B cell (primary cell): ENCODE data around the gene PMPCA. TPM values are rescaled to one million over a fixed set of nuclear protein-coding genes. Genes with fewer than 3 reads are reported as not detected.

Source experiments
- ATAC-seq: fragments of 200-7000 bp; cut with Tn5 transposase; one replicate; pipeline ENCODE4 v1.10.0; 2021; ENCODE audit warnings: low read depth, mild to moderate bottlenecking, moderate number of reproducible peaks, moderate library complexity
- CTCF ChIA-PET: fragments of 350-600 bp; sonication (Branson Sonifier 250); formaldehyde crosslinking; loops from one replicate; lab custom pipeline; 2021; ENCODE audit warnings: antibody characterized with exemption, inconsistent platforms; lab: Charles Lee
- POLR2A ChIA-PET: fragments of 350-600 bp; sonication (Branson Sonifier 250); formaldehyde crosslinking; loops from one replicate; lab custom pipeline; 2021; ENCODE audit warnings: antibody characterized with exemption; lab: Charles Lee
- DNase-seq: peaks from one replicate; pipeline ENCODE4 v3.0.0; 2013
- H2AFZ ChIP-seq: 2 replicates; pipeline ENCODE4 v1.6.1; 2012; ENCODE audit warnings: mild to moderate bottlenecking, low read depth, low read length; ENCODE audit not compliant: insufficient read depth, poor library complexity, severe bottlenecking
- H3K27ac ChIP-seq, 2 donors: 1 replicate in 1 of 2; 2 replicates in 1 of 2; pipeline ENCODE4 v1.5.1; 2012 to 2013; ENCODE audit warnings: low read length in 2 of 2, mild to moderate bottlenecking in 2 of 2, moderate library complexity in 1 of 2
- H3K27me3 ChIP-seq, 4 experiments: fragments of 200-600 bp in 1 of 4; sonication (generic) in 1 of 4; replicated peaks in 1 of 4; 1 replicate in 2 of 4; 2 replicates in 2 of 4; pipeline versions ENCODE4 v1.6.1 to v1.7.0; 2013 to 2016; ENCODE audit warnings: low read length in 3 of 4, mild to moderate bottlenecking in 2 of 4, mixed read lengths in 1 of 4, moderate library complexity in 1 of 4; ENCODE audit not compliant: insufficient read depth in 4 of 4, control insufficient read depth in 3 of 4; ENCODE audit errors: control extremely low read depth in 1 of 4
- H3K36me3 ChIP-seq, 2 experiments: replicated peaks in 1 of 2; 1 replicate in 1 of 2; 2 replicates in 1 of 2; pipeline versions ENCODE4 v1.6.1 to v1.7.1; 2013; ENCODE audit warnings: low read length in 1 of 2; ENCODE audit not compliant: insufficient read depth in 2 of 2, control insufficient read depth in 1 of 2; ENCODE audit errors: control extremely low read depth in 1 of 2, extremely low read depth in 1 of 2
- H3K4me1 ChIP-seq, 2 donors: fragments of 200-600 bp in 1 of 2; sonication (generic) in 1 of 2; 1 replicate in 1 of 2; 2 replicates in 1 of 2; pipeline versions ENCODE4 v1.5.1 to v1.6.1; 2013 to 2017; ENCODE audit warnings: low read length in 2 of 2; ENCODE audit not compliant: control insufficient read depth in 2 of 2, insufficient read depth in 2 of 2
- H3K4me2 ChIP-seq: replicated peaks from 2 replicates; pipeline ENCODE3; 2012; ENCODE audit warnings: mild to moderate bottlenecking, low read depth, low read length; ENCODE audit not compliant: poor library complexity, severe bottlenecking
- H3K4me3 ChIP-seq, 5 experiments: fragments of 200-600 bp in 1 of 5; sonication (generic) in 1 of 5; 1 replicate in 3 of 5; 2 replicates in 2 of 5; pipeline versions ENCODE4 v1.5.1 to v1.7.0; 2011 to 2016; ENCODE audit warnings: low read length in 4 of 5, mild to moderate bottlenecking in 4 of 5, low read depth in 2 of 5, control low read depth in 1 of 5, moderate library complexity in 1 of 5; ENCODE audit not compliant: insufficient read depth in 1 of 5; ENCODE audit errors: control extremely low read depth in 1 of 5, extremely low read depth in 1 of 5
- H3K79me2 ChIP-seq: fragments of 200-600 bp; sonication (generic); one replicate; pipeline ENCODE4 v1.6.0; 2016; ENCODE audit warnings: low read length; ENCODE audit not compliant: control insufficient read depth, insufficient read depth
- H3K9ac ChIP-seq: fragments of 200-600 bp; sonication (generic); 2 replicates; pipeline ENCODE4 v1.6.1; 2017; ENCODE audit warnings: mild to moderate bottlenecking, low read length, moderate library complexity
- H3K9me3 ChIP-seq, 3 donors: one replicate each; pipeline versions ENCODE4 v1.6.1 to v1.7.1; 2013; ENCODE audit warnings: low read length in 2 of 3; ENCODE audit not compliant: control insufficient read depth in 2 of 3, insufficient read depth in 1 of 3; ENCODE audit errors: control extremely low read depth in 1 of 3
- H4K20me1 ChIP-seq: 2 replicates; pipeline ENCODE4 v1.6.0; 2012; ENCODE audit warnings: mild to moderate bottlenecking, low read length; ENCODE audit not compliant: insufficient read depth, control insufficient read depth, poor library complexity, severe bottlenecking
- H3K27ac Mint-ChIP-seq: one replicate; pipeline ENCODE4 v1.8.0; 2021; ENCODE audit warnings: mixed read lengths
- H3K27me3 Mint-ChIP-seq: one replicate; pipeline ENCODE4 v1.8.0; 2021; ENCODE audit warnings: mixed read lengths
- H3K4me1 Mint-ChIP-seq: one replicate; pipeline ENCODE4 v1.8.0; 2021; ENCODE audit warnings: mixed read lengths
- H3K4me3 Mint-ChIP-seq: one replicate; pipeline ENCODE4 v1.8.0; 2021; ENCODE audit warnings: mixed read lengths
- H3K9me3 Mint-ChIP-seq: one replicate; pipeline ENCODE4 v1.8.0; 2022; ENCODE audit warnings: mixed read lengths; ENCODE audit not compliant: insufficient read depth
- EZH2 ChIP-seq: IDR thresholded peaks from 2 replicates; pipeline ENCODE4 v1.6.1; 2012; ENCODE audit warnings: borderline replicate concordance, low read depth, mild to moderate bottlenecking, moderate library complexity, low read length; ENCODE audit not compliant: insufficient read depth, poor library complexity, severe bottlenecking
- WGBS: methylation state at CpG from one replicate; pipeline ENCODE4 v1.1.5; 2013; ENCODE audit warnings: missing lambda C conversion rate; ENCODE audit not compliant: insufficient coverage; 5-methylcytosine and 5-hydroxymethylcytosine counted together
- intact Hi-C: fragments of 100-400 bp; cut with micrococcal nuclease; formaldehyde crosslinking; loops from one replicate; pipeline ENCODE4 v1.10.0; 2022
- polyA plus RNA-seq: library from polyadenylated mRNA; depleted of rRNA; stranded (reverse); fragments of >200 nt; gene quantifications from 2 replicates; pipeline ENCODE4 v1.2.3, GENCODE V29; 2012
- total RNA-seq, 2 donors: library from RNA; stranded (reverse); fragments of 120-200 nt in 1 of 2; gene quantifications; 1 replicate in 1 of 2; 2 replicates in 1 of 2; pipeline versions ENCODE4 v1.2.3 to v1.2.4, GENCODE V29; 2013 to 2022
- TF ChIP-seq, protein P1 (sequence below): fragments of 200-600 bp; IDR thresholded peaks from one replicate; pipeline ENCODE4 v1.8.0; 2022; ENCODE audit warnings: antibody characterized with exemption, mild to moderate bottlenecking

The PMPCA gene
- total and polyA plus RNA-seq, 2 donors (not counting 1 experiment from before 2014, with no cell fraction given): 64.4 to 72.2 TPM

DNA sequence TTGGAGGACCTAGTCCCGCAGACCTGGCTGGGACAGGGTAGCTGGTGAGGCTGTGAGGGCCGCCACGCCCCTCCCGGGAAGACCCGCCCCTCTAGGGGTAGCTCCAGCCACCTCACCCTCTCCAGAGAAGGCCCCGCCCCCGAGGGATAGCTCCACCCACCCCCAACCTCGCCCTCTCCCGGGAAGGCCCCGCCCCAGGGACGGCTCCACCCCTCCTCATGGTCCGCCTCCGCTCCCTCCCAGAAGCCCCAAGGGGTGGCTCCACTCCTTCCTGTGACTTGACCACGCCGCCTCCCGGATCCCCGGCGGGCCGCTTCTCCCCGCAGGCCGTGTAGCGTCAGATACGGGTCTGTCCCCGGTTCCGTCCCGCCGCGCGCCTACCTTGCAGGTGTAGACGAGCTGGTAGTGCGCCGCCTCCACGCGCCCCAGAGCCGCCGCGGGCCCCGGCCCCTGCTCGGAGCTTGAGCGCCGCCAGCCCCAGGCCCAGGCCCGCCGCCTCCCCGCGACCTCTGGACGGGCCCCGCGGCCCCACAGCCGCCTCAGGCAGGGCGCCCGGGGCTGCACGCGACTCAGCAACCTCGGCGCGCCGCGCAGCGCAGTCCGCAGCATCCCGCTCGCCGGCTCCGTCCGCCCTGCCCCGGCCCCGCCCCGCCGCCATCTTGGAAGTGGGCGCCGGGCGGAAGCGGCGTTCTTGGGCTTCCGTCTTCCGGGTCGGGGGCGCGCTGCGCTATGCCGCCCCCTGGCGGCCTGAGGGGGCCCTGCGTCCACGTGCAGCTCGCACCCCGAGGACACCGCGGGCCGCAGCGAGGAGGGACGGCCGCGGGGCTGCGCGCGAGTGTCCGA is 47.1 kb upstream of the PMPCA start, which contains the start of gene DNLZ:
Gene DNLZ (minus strand): TSS at position 639 of the 843 bp plus-strand sequence. CDS start 30 bp downstream, at position 609.
- peaks cover 10% of the 10 kb centered on the region for H3K4me1 Mint-ChIP-seq
- peak; percentile 93 for ATAC-seq
- POLR2A ChIA-PET: interaction anchor here (0.5 to 1.3 kb wide), 7 partner anchors 41 to 886 kb away, joined by 3 to 5 read pairs (median 4); partner anchors contain the start of genes ENTR1 and PMPCA
- H4K20me1 ChIP-seq: peaks cover 19% of the 10 kb centered on the region
- peak within 1 kb of the TSS; percentile 77 for H3K4me2 ChIP-seq
- no peak for TF ChIP-seq EZH2
- TF ChIP-seq, protein P1, sequence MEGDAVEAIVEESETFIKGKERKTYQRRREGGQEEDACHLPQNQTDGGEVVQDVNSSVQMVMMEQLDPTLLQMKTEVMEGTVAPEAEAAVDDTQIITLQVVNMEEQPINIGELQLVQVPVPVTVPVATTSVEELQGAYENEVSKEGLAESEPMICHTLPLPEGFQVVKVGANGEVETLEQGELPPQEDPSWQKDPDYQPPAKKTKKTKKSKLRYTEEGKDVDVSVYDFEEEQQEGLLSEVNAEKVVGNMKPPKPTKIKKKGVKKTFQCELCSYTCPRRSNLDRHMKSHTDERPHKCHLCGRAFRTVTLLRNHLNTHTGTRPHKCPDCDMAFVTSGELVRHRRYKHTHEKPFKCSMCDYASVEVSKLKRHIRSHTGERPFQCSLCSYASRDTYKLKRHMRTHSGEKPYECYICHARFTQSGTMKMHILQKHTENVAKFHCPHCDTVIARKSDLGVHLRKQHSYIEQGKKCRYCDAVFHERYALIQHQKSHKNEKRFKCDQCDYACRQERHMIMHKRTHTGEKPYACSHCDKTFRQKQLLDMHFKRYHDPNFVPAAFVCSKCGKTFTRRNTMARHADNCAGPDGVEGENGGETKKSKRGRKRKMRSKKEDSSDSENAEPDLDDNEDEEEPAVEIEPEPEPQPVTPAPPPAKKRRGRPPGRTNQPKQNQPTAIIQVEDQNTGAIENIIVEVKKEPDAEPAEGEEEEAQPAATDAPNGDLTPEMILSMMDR: peak; percentile 97
- CTCF ChIA-PET: interaction anchor here (0.8 to 2.9 kb wide), 16 partner anchors 18 to 397 kb away, joined by 3 to 21 read pairs (median 4); partner anchors contain the start of genes GPSM1 and INPP5E
- H3K9me3 ChIP-seq: peaks cover 0 to 10% (median 0%) of the 10 kb centered on the region in 3 donors
- H3K9ac ChIP-seq: peak within 1 kb of the TSS; percentile 78
- intact Hi-C loops: loop anchor here (1.0 to 5.0 kb wide), 8 partner anchors 21 to 456 kb away; partner anchors contain the start of genes CAMSAP1, ENTR1, PMPCA and QSOX2
- H3K4me3 ChIP-seq: peak within 1 kb of the TSS; percentile 3 to 97 (median 71)
- peaks cover 5 to 10% of the 10 kb centered on the region in 2 donors for H3K4me1 ChIP-seq
- H3K79me2 ChIP-seq: no peaks in the 10 kb centered on the region
- peak within 1 kb of the TSS; percentile 93 for H3K27ac Mint-ChIP-seq
- H2AFZ ChIP-seq: peak within 1 kb of the TSS; percentile 78
- H3K27ac ChIP-seq: peak within 1 kb of the TSS; percentile 40 to 53
- no peaks in the 10 kb centered on the region for H3K27me3 Mint-ChIP-seq
- H3K4me3 Mint-ChIP-seq: peak within 1 kb of the TSS; percentile 89
- H3K36me3 ChIP-seq: peaks cover 0 to 13% of the 10 kb centered on the region in 2 experiments
- peak; percentile 93 for DNase-seq
- WGBS: 2% methylated on average over 93 of the region's 97 CpGs
- H3K27me3 ChIP-seq: no peaks in the 10 kb centered on the region
- no peaks in the 10 kb centered on the region for H3K9me3 Mint-ChIP-seq
